ENCODE results near the gene ADAMTS15.

ADAMTS15 gene

GRCh38 chr11:130464291-130464812, 15.9 kb downstream of the ADAMTS15 start:
- no peak for DNase-seq

GRCh38 chr11:130465263-130465662, 16.8 kb downstream of the ADAMTS15 start:
- no peak for DNase-seq

GRCh38 chr11:130467116-130467900, 18.9 kb downstream of the ADAMTS15 start:
- DNase-seq, result no peak

GRCh38 chr11:130469181-130469580, 20.7 kb downstream of the ADAMTS15 start:
- DNase-seq, result no peak

GRCh38 chr11:130470832-130471706, 22.6 kb downstream of the ADAMTS15 start:
- no peak for DNase-seq

- no peak for DNase-seq
Measured at GRCh38 chr11:130471731-130472433, 23.4 kb downstream of the ADAMTS15 start.

- DNase-seq, result no peak
Measured at GRCh38 chr11:130472434-130472961, 24.1 kb downstream of the ADAMTS15 start.

- no peak for DNase-seq
Measured at GRCh38 chr11:130473056-130473794, 24.8 kb downstream of the ADAMTS15 start.

GRCh38 chr11:130473795-130474377, 25.4 kb downstream of the ADAMTS15 start:
- DNase-seq, result no peak

- no peak for DNase-seq
Measured at GRCh38 chr11:130474637-130475400, 26.4 kb downstream of the ADAMTS15 start.

- no peak for DNase-seq
Measured at GRCh38 chr11:130475426-130476053, 27.1 kb downstream of the ADAMTS15 start.

- no peak for DNase-seq
Measured at GRCh38 chr11:130476200-130476921, 27.9 kb downstream of the ADAMTS15 start.

- DNase-seq, result no peak
Measured at GRCh38 chr11:130476922-130477491, 28.6 kb downstream of the ADAMTS15 start.

GRCh38 chr11:130477586-130478203, 29.2 kb downstream of the ADAMTS15 start:
- no peak for DNase-seq

- DNase-seq, result no peak
Measured at GRCh38 chr11:130478204-130478701, 29.8 kb downstream of the ADAMTS15 start.

- no peak for DNase-seq
Measured at GRCh38 chr11:130478881-130479280, 30.4 kb downstream of the ADAMTS15 start.

GRCh38 chr11:130480186-130480585, 31.7 kb downstream of the ADAMTS15 start:
- DNase-seq, result no peak

GRCh38 chr11:130480711-130481140, 32.3 kb downstream of the ADAMTS15 start:
- no peak for DNase-seq

GRCh38 chr11:130483124-130483523, 34.7 kb downstream of the ADAMTS15 start:
- DNase-seq, result no peak

Data from activated naive CD4-positive, alpha-beta T cell treated with anti-CD3 and anti-CD28 coated beads, Interleukin-2, amount 50 U/mL, for 16 hours (primary cell).